ENCODE data around the gene ARL9.
A peak's percentile ranks its signal among the peaks of the same experiment; 100 is the strongest.

Gene ARL9

GRCh38 chr4:56512166-56512565 is 6.6 kb downstream of the ARL9 start:
- TF ChIP-seq MAX (IDR thresholded peaks at IDR 0.05) (no peak), ZBTB7A (IDR thresholded peaks at IDR 0.05; ENCODE audit: low read depth) (no peak), CREB1 (IDR thresholded peaks at IDR 0.05; ENCODE audit: low read depth) (no peak), EP300 (IDR thresholded peaks at IDR 0.05; ENCODE audit: borderline replicate concordance) (no peak), USF1 (IDR thresholded peaks at IDR 0.05) (no peak), CEBPB (IDR thresholded peaks at IDR 0.05) (no peak), EGR1 (IDR thresholded peaks at IDR 0.05) (no peak), RAD21 (IDR thresholded peaks at IDR 0.05; ENCODE audit: low read depth) (no peak), NFIC (IDR thresholded peaks at IDR 0.05) (no peak), REST (IDR thresholded peaks at IDR 0.05; ENCODE audit: low read depth) (no peak)

GRCh38 chr4:56513517-56513916 is 7.9 kb downstream of the ARL9 start:
- no peak for TF ChIP-seq CEBPB (IDR thresholded peaks at IDR 0.05)
- no peak for TF ChIP-seq YY1 (IDR thresholded peaks at IDR 0.05; ENCODE audit: low read depth)
- no peak for TF ChIP-seq CREB1 (IDR thresholded peaks at IDR 0.05; ENCODE audit: low read depth)
- TF ChIP-seq USF1 (IDR thresholded peaks at IDR 0.05) = no peak
- TF ChIP-seq ZBTB7A (IDR thresholded peaks at IDR 0.05; ENCODE audit: low read depth) = no peak
- TF ChIP-seq TCF12 (IDR thresholded peaks at IDR 0.05; ENCODE audit: low read depth) = no peak
- no peak for TF ChIP-seq FOXM1 (IDR thresholded peaks at IDR 0.05; ENCODE audit: borderline replicate concordance, low read depth)
- TF ChIP-seq TAF1 (IDR thresholded peaks at IDR 0.05; ENCODE audit: low read depth) = no peak
- TF ChIP-seq EP300 (IDR thresholded peaks at IDR 0.05; ENCODE audit: borderline replicate concordance) = no peak
- no peak for TF ChIP-seq TEAD4 (IDR thresholded peaks at IDR 0.05)
- no peak for TF ChIP-seq MAX (IDR thresholded peaks at IDR 0.05)
- no peak for TF ChIP-seq NFIC (IDR thresholded peaks at IDR 0.05)
- no peak for TF ChIP-seq EGR1 (IDR thresholded peaks at IDR 0.05)
- no peak for TF ChIP-seq RAD21 (IDR thresholded peaks at IDR 0.05; ENCODE audit: low read depth)
- TF ChIP-seq REST (IDR thresholded peaks at IDR 0.05; ENCODE audit: low read depth) = no peak

GRCh38 chr4:56530269-56531148 is 24.9 kb downstream of the ARL9 start:
- peak; percentile 64 for TF ChIP-seq MAX (IDR thresholded peaks at IDR 0.05)
- TF ChIP-seq TAF1 (IDR thresholded peaks at IDR 0.05; ENCODE audit: low read depth) = peak; percentile 63; the same call in 1 of the 2 replicates
- TF ChIP-seq FOXM1 (IDR thresholded peaks at IDR 0.05; ENCODE audit: borderline replicate concordance, low read depth) = no peak

- TF ChIP-seq FOXM1 (IDR thresholded peaks at IDR 0.05; ENCODE audit: borderline replicate concordance, low read depth) (no peak), RAD21 (IDR thresholded peaks at IDR 0.05; ENCODE audit: low read depth) (no peak), USF1 (IDR thresholded peaks at IDR 0.05) (no peak), CEBPB (IDR thresholded peaks at IDR 0.05) (no peak), EGR1 (IDR thresholded peaks at IDR 0.05) (no peak), TCF12 (IDR thresholded peaks at IDR 0.05; ENCODE audit: low read depth) (no peak), EP300 (IDR thresholded peaks at IDR 0.05; ENCODE audit: borderline replicate concordance) (no peak), NFIC (IDR thresholded peaks at IDR 0.05) (no peak), ZBTB7A (IDR thresholded peaks at IDR 0.05; ENCODE audit: low read depth) (no peak), YY1 (IDR thresholded peaks at IDR 0.05; ENCODE audit: low read depth) (no peak)
Measured at GRCh38 chr4:56531149-56531770, 25.7 kb downstream of the ARL9 start.

GRCh38 chr4:56531823-56532222 is 26.2 kb downstream of the ARL9 start:
- no peak for TF ChIP-seq ZBTB7A (IDR thresholded peaks at IDR 0.05; ENCODE audit: low read depth)
- TF ChIP-seq TAF1 (IDR thresholded peaks at IDR 0.05; ENCODE audit: low read depth) = no peak
- no peak for TF ChIP-seq CEBPB (IDR thresholded peaks at IDR 0.05)
- TF ChIP-seq MAX (IDR thresholded peaks at IDR 0.05) = no peak
- no peak for TF ChIP-seq RAD21 (IDR thresholded peaks at IDR 0.05; ENCODE audit: low read depth)
- no peak for TF ChIP-seq REST (IDR thresholded peaks at IDR 0.05; ENCODE audit: low read depth)
- TF ChIP-seq CREB1 (IDR thresholded peaks at IDR 0.05; ENCODE audit: low read depth) = no peak
